H1 (cell line): ENCODE measurements around the gene KRTAP10-4. TPM values are rescaled to one million over a fixed set of nuclear protein-coding genes. Genes with fewer than 3 reads are reported as not detected.
A peak's percentile ranks its signal among the peaks of the same experiment; 100 is the strongest.

Experiments
- CTCF ChIA-PET: fragments of 300-600 bp; sonication (Branson Sonifier 250); formaldehyde crosslinking; loops from one replicate; lab custom pipeline; 2021; ENCODE audit not compliant: partially characterized antibody; lab: Charles Lee
- POLR2A ChIA-PET: fragments of 300-600 bp; sonication (Branson Sonifier 250); formaldehyde crosslinking; loops from one replicate; lab custom pipeline; 2021; ENCODE audit warnings: inconsistent platforms; ENCODE audit not compliant: partially characterized antibody; lab: Charles Lee
- DNase-seq, 2 experiments: peaks; one replicate each; pipeline versions ENCODE4 v3.0.0 to v3.0.0-alpha.2; 2010 to 2022; ENCODE audit warnings: low spot score in 2 of 2, low read depth in 1 of 2, mixed read lengths in 1 of 2
- FAIRE-seq: peaks from 2 replicates; lab custom pipeline; 2011; peaks lifted over from hg19 to GRCh38; lab: Jason Lieb, UNC
- H2AFZ ChIP-seq: 2 replicates; pipeline ENCODE4 v1.8.1; 2012; ENCODE audit warnings: low read length, inconsistent platforms
- H2AK5ac ChIP-seq: 2 replicates; pipeline ENCODE4 v1.6.1; 2013; ENCODE audit warnings: low read depth, low read length
- H2BK120ac ChIP-seq: replicated peaks from 2 replicates; pipeline ENCODE3; 2013; ENCODE audit warnings: low read depth, low read length, inconsistent platforms
- H2BK12ac ChIP-seq: 2 replicates; pipeline ENCODE4 v1.6.1; 2013; ENCODE audit warnings: low read depth, low read length
- H2BK15ac ChIP-seq: 2 replicates; pipeline ENCODE4 v1.6.1; 2013; ENCODE audit warnings: low read length
- H2BK20ac ChIP-seq: 2 replicates; pipeline ENCODE4 v1.6.1; 2013; ENCODE audit warnings: low read length
- H2BK5ac ChIP-seq: 2 replicates; pipeline ENCODE4 v1.6.1; 2013; ENCODE audit warnings: low read depth, low read length
- H3K14ac ChIP-seq: 2 replicates; pipeline ENCODE4 v1.6.1; 2013; ENCODE audit warnings: inconsistent platforms; ENCODE audit not compliant: insufficient read length
- H3K18ac ChIP-seq: 2 replicates; pipeline ENCODE4 v1.6.1; 2013; ENCODE audit warnings: low read length; ENCODE audit errors: extremely low read depth
- H3K23ac ChIP-seq: 2 replicates; pipeline ENCODE4 v1.6.1; 2013; ENCODE audit warnings: inconsistent platforms; ENCODE audit not compliant: insufficient read length
- H3K23me2 ChIP-seq: 2 replicates; pipeline ENCODE4 v1.6.1; 2013; ENCODE audit warnings: low read depth, low read length
- H3K27ac ChIP-seq: 2 replicates; pipeline ENCODE4 v1.6.1; 2011; ENCODE audit warnings: low read depth, low read length, inconsistent platforms
- H3K27me3 ChIP-seq, 4 experiments: replicated peaks in 1 of 4; 1 replicate in 1 of 4; 2 replicates in 3 of 4; pipeline versions ENCODE4 v1.6.1 to v1.8.1; 2011 to 2013; ENCODE audit warnings: low read length in 3 of 4, mild to moderate bottlenecking in 3 of 4, inconsistent platforms in 2 of 4, mixed read lengths in 2 of 4, moderate library complexity in 1 of 4; ENCODE audit not compliant: control insufficient read depth in 3 of 4, insufficient read depth in 3 of 4; ENCODE audit errors: extremely low read depth in 1 of 4
- H3K36me3 ChIP-seq, 4 experiments: 2 replicates each; pipeline versions ENCODE4 v1.6.1 to v1.8.1; 2011 to 2013; ENCODE audit warnings: mild to moderate bottlenecking in 4 of 4, low read length in 3 of 4, moderate library complexity in 2 of 4, control low read depth in 1 of 4, inconsistent platforms in 1 of 4; ENCODE audit not compliant: insufficient read depth in 4 of 4, control insufficient read depth in 2 of 4
- H3K4ac ChIP-seq: replicated peaks from 2 replicates; pipeline ENCODE3; 2013; ENCODE audit warnings: low read length, low read depth, mixed read lengths, inconsistent platforms; ENCODE audit not compliant: insufficient read length
- H3K4me1 ChIP-seq, 4 experiments: replicated peaks in 1 of 4; 1 replicate in 1 of 4; 2 replicates in 3 of 4; pipeline versions ENCODE4 v1.6.1 to v1.8.1; 2011 to 2013; ENCODE audit warnings: low read length in 3 of 4, inconsistent platforms in 2 of 4, mixed read lengths in 1 of 4; ENCODE audit not compliant: insufficient read depth in 4 of 4, control insufficient read depth in 3 of 4
- H3K4me2 ChIP-seq, 2 experiments: 2 replicates each; pipeline versions ENCODE4 v1.6.1 to v1.8.1; 2011 to 2013; ENCODE audit warnings: low read depth in 2 of 2, low read length in 2 of 2, control low read depth in 1 of 2, inconsistent platforms in 1 of 2, mild to moderate bottlenecking in 1 of 2; ENCODE audit not compliant: insufficient read depth in 1 of 2
- H3K4me3 ChIP-seq, 4 experiments: fragments of 200-600, 300-600 bp in 1 of 4; sonication (generic), shearing (Covaris generic), sonication (Bioruptor Twin) in 1 of 4; 2 replicates each; pipeline versions ENCODE4 v1.5.1 to v1.8.1; 2011 to 2016; ENCODE audit warnings: low read length in 4 of 4, low read depth in 3 of 4, control low read depth in 2 of 4, inconsistent platforms in 2 of 4, mild to moderate bottlenecking in 2 of 4, mixed read lengths in 1 of 4, moderate library complexity in 1 of 4; ENCODE audit not compliant: insufficient read depth in 2 of 4; ENCODE audit errors: extremely low read depth in 1 of 4
- H3K56ac ChIP-seq: replicated peaks from 2 replicates; pipeline ENCODE3; 2013; ENCODE audit warnings: low read depth, mild to moderate bottlenecking, mixed read lengths, low read length, inconsistent platforms; ENCODE audit not compliant: insufficient read length
- H3K79me1 ChIP-seq: 2 replicates; pipeline ENCODE4 v1.6.1; 2013; ENCODE audit warnings: low read depth, low read length, control low read depth
- H3K79me2 ChIP-seq, 2 experiments: 2 replicates each; pipeline versions ENCODE4 v1.6.1 to v1.8.1; 2012 to 2013; ENCODE audit warnings: low read length in 2 of 2, mild to moderate bottlenecking in 2 of 2, inconsistent platforms in 1 of 2; ENCODE audit not compliant: insufficient read depth in 2 of 2, control insufficient read depth in 1 of 2
- H3K9ac ChIP-seq, 4 experiments: replicated peaks in 1 of 4; 1 replicate in 1 of 4; 2 replicates in 3 of 4; pipeline versions ENCODE4 v1.6.1 to v1.8.1; 2011 to 2013; ENCODE audit warnings: low read depth in 3 of 4, low read length in 3 of 4, control low read depth in 2 of 4, mild to moderate bottlenecking in 2 of 4, moderate library complexity in 2 of 4, inconsistent platforms in 1 of 4; ENCODE audit errors: extremely low read depth in 1 of 4
- H3K9me3 ChIP-seq, 2 experiments: 2 replicates each; pipeline versions ENCODE4 v1.6.1 to v1.8.1; 2012 to 2013; ENCODE audit warnings: mild to moderate bottlenecking in 2 of 2, moderate library complexity in 2 of 2, control low read depth in 1 of 2, inconsistent platforms in 1 of 2, low read depth in 1 of 2, low read length in 1 of 2, mixed read lengths in 1 of 2; ENCODE audit not compliant: insufficient read depth in 2 of 2
- H4K20me1 ChIP-seq, 2 experiments: replicated peaks in 1 of 2; 2 replicates each; pipeline versions ENCODE3 to v1.8.1; 2011 to 2013; ENCODE audit warnings: inconsistent platforms in 2 of 2, low read length in 2 of 2, mild to moderate bottlenecking in 1 of 2; ENCODE audit not compliant: insufficient read depth in 2 of 2, control insufficient read depth in 1 of 2
- H4K5ac ChIP-seq: 2 replicates; pipeline ENCODE4 v1.6.1; 2013; ENCODE audit warnings: low read length, low read depth, mixed read lengths, inconsistent platforms; ENCODE audit not compliant: insufficient read length
- H4K8ac ChIP-seq: 2 replicates; pipeline ENCODE4 v1.8.0; 2013; ENCODE audit warnings: mild to moderate bottlenecking, moderate library complexity, low read length, inconsistent platforms; ENCODE audit not compliant: insufficient read depth; ENCODE audit errors: extremely low read depth
- H4K91ac ChIP-seq: replicated peaks from 2 replicates; pipeline ENCODE3; 2013; ENCODE audit warnings: low read length, mixed read lengths, inconsistent platforms; ENCODE audit not compliant: insufficient read length
- JUND ChIP-seq: IDR thresholded peaks from 2 replicates; pipeline ENCODE4 v1.6.1; 2011; ENCODE audit warnings: mild to moderate bottlenecking, improper control_type of control experiment, low read length
- KDM4A ChIP-seq: IDR thresholded peaks from one replicate; pipeline ENCODE4 v1.7.1; 2012; ENCODE audit warnings: low read depth, mild to moderate bottlenecking, moderate library complexity, low read length, inconsistent platforms; ENCODE audit not compliant: severe bottlenecking
- PHF8 ChIP-seq: fragments of 200-600 bp; sonication (generic); conservative IDR thresholded peaks from 2 replicates; pipeline ENCODE4 v1.7.1; 2012; ENCODE audit warnings: low read depth, mild to moderate bottlenecking, inconsistent platforms, low read length, moderate library complexity
- TCF12 ChIP-seq: IDR thresholded peaks from 2 replicates; pipeline ENCODE4 v1.6.1; 2011; ENCODE audit warnings: low read depth, mild to moderate bottlenecking, low read length
- WGBS, 2 experiments: shearing (Covaris generic) in 1 of 2; methylation state at CpG; one replicate each; pipeline versions ENCODE4 v1.1.6 to v1.1.7; 2013 to 2015; ENCODE audit warnings: low lambda C conversion rate in 2 of 2, mixed read lengths in 2 of 2, inconsistent platforms in 1 of 2, low coverage in 1 of 2, missing lambda C conversion rate in 1 of 2; ENCODE audit not compliant: insufficient replicate concordance in 2 of 2, insufficient coverage in 1 of 2, insufficient read length in 1 of 2; ENCODE audit errors: extremely low coverage in 1 of 2, missing lambda C conversion rate in 1 of 2; 5-methylcytosine and 5-hydroxymethylcytosine counted together
- polyA plus RNA-seq, 7 experiments: library from polyadenylated mRNA; depleted of rRNA in 3 of 7; stranded (reverse) in 5 of 7; unstranded in 2 of 7; fragments of >200 nt in 5 of 7; fragments of 200-250 nt in 2 of 7; gene quantifications; 1 replicate in 5 of 7; 2 replicates in 1 of 7; 4 replicates in 1 of 7; pipeline versions ENCODE4 v1.2.1 to v1.2.3, GENCODE V29; 2011 to 2013; ENCODE audit warnings: missing spikeins in 2 of 7, mixed read lengths in 2 of 7
- total RNA-seq: library from RNA; stranded (reverse); fragmentation: NEBNext Ultra II Directional; extraction: Animal tissue kit (Norgen Biotek cat#: 25700); gene quantifications from 2 replicates; pipeline ENCODE4 v1.2.1, GENCODE V29; 2021
- TF ChIP-seq, protein P1 (sequence below): IDR thresholded peaks from 2 replicates; pipeline ENCODE4 v1.6.1; 2012; ENCODE audit warnings: inconsistent platforms

Gene KRTAP10-4
- total and polyA plus RNA-seq, 2 of the 8 experiments (the other 6 are each of a cell fraction or from before 2014, with no cell fraction given) = not detected

DNA sequence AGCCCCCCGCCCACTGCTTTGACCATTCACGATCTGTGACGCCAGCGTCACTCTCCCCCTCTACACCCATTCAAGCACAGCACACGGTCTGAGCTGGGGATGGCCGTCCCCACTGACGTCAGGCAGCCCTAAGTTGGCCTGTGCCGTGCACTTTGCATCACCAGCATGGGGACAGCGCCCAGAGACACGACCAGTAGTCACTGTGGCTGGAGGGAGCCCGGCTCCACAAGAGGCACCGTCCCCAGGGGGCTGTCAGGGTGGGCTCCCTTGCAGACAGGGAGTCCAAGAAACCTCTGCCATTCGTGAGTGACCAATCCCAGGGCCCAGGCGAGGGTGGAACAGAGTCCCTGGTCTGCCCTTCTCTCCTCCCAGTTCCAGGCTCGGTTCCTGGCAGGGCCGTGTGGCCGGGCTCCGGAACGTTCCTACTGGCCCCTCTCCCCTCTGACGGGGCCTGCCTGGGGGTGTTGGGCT is 40.7 kb downstream of the KRTAP10-4 start:
- no peak overlapping the region for H3K27ac ChIP-seq
- peaks cover 0 to 1% of the 10 kb centered on the region in 2 experiments for H4K20me1 ChIP-seq
- peak overlapping the region; percentile 82 for H4K8ac ChIP-seq
- no peak overlapping the region for H3K23ac ChIP-seq
- TF ChIP-seq PHF8 (no peak), JUND (no peak), TCF12 (no peak), KDM4A (no peak)
- TF ChIP-seq, protein P1, sequence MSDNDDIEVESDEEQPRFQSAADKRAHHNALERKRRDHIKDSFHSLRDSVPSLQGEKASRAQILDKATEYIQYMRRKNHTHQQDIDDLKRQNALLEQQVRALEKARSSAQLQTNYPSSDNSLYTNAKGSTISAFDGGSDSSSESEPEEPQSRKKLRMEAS = no peak
- no peaks in the 10 kb centered on the region; the same call in 1 of the 2 replicates for H3K79me1 ChIP-seq
- H3K14ac ChIP-seq = no peak overlapping the region
- POLR2A ChIA-PET = no interaction called here
- H2BK120ac ChIP-seq = no peak overlapping the region
- peak overlapping the region; percentile 42 for H4K91ac ChIP-seq
- H2AK5ac ChIP-seq = no peak overlapping the region
- H3K4me1 ChIP-seq = peaks cover 0 to 6% (median 2%) of the 10 kb centered on the region in 4 experiments; a peak in 4 of 7 replicates
- no peak overlapping the region for H3K56ac ChIP-seq
- no peak overlapping the region for H2BK15ac ChIP-seq
- no peak overlapping the region for H3K4ac ChIP-seq
- no peak overlapping the region for H3K4me3 ChIP-seq
- H3K36me3 ChIP-seq = no peaks in the 10 kb centered on the region
- WGBS, 2 experiments = 91% methylated on average over 20 of the region's 20 CpGs; no CpG with 5 or more reads in 1 of the 2 experiments
- H3K9ac ChIP-seq = no peak overlapping the region
- H4K5ac ChIP-seq = no peak overlapping the region
- H2BK5ac ChIP-seq = peak overlapping the region; percentile 26; the same call in 1 of the 2 replicates
- H3K23me2 ChIP-seq = no peaks in the 10 kb centered on the region
- H3K9me3 ChIP-seq = peaks cover 19 to 22% of the 10 kb centered on the region in 2 experiments
- FAIRE-seq (no peak), DNase-seq (peak in 1 of 2 experiments; percentile 41)
- H3K27me3 ChIP-seq = no peaks in the 10 kb centered on the region
- CTCF ChIA-PET = interaction anchor here (0.5 to 1.1 kb wide), 4 partner anchors 12 to 1043 kb away, joined by 3 to 4 read pairs (median 3); partner anchors contain the start of gene KRTAP10-5
- H2BK20ac ChIP-seq = peak overlapping the region; percentile 61; the same call in 1 of the 2 replicates
- no peaks in the 10 kb centered on the region for H3K79me2 ChIP-seq
- H2AFZ ChIP-seq = no peak overlapping the region
- no peak overlapping the region for H3K18ac ChIP-seq
- H2BK12ac ChIP-seq = peak overlapping the region; percentile 71; the same call in 1 of the 2 replicates
- H3K4me2 ChIP-seq = no peak overlapping the region
